HepG2 (cell line): ENCODE data around the gene KLHL17. TPM values are rescaled to one million over a fixed set of nuclear protein-coding genes. Genes with fewer than 3 reads are reported as not detected.
A peak's percentile ranks its signal among the peaks of the same experiment; 100 is the strongest.

Experiments
- AGO1 ChIP-seq: fragments of 200-400 bp; formaldehyde crosslinking; IDR thresholded peaks from 2 replicates; pipeline ENCODE4 v1.6.1; 2017; ENCODE audit warnings: mild to moderate bottlenecking, low read depth, low read length, moderate library complexity; ENCODE audit not compliant: poor library complexity, severe bottlenecking
- HNRNPL ChIP-seq: fragments of 200-400 bp; formaldehyde crosslinking; IDR thresholded peaks from 2 replicates; pipeline ENCODE4 v1.6.1; 2017; ENCODE audit warnings: mild to moderate bottlenecking, low read depth, low read length
- HOXA9 ChIP-seq: sonication (generic); formaldehyde crosslinking; IDR thresholded peaks from 2 replicates; pipeline ENCODE4 v1.8.1; 2022; ENCODE audit warnings: missing genetic modification reagents, mild to moderate bottlenecking, moderate library complexity, borderline replicate concordance
- KAT7 ChIP-seq: IDR thresholded peaks from 2 replicates; pipeline ENCODE4 v1.6.1; 2018; ENCODE audit warnings: borderline replicate concordance, missing compliant biosample characterization
- KDM5A ChIP-seq: fragments of 200-600 bp; sonication (generic); IDR thresholded peaks from 2 replicates; pipeline ENCODE4 v1.7.0; 2018; ENCODE audit warnings: antibody characterized with exemption, mild to moderate bottlenecking, low read length, borderline replicate concordance
- MYNN ChIP-seq: sonication (generic); formaldehyde crosslinking; IDR thresholded peaks from 2 replicates; pipeline ENCODE4 v1.4.0; 2020; ENCODE audit warnings: mild to moderate bottlenecking, low read depth, missing genetic modification reagents
- NFATC3 ChIP-seq: sonication (generic); formaldehyde crosslinking; IDR thresholded peaks from 2 replicates; pipeline ENCODE4 v1.5.1; 2020; ENCODE audit warnings: mild to moderate bottlenecking, missing genetic modification reagents
- PCBP1 ChIP-seq: fragments of 200-400 bp; formaldehyde crosslinking; IDR thresholded peaks from 2 replicates; pipeline ENCODE4 v1.6.1; 2017; ENCODE audit warnings: mild to moderate bottlenecking, low read depth, low read length, borderline replicate concordance
- POLR2A ChIP-seq, 2 experiments: IDR thresholded peaks; 2 replicates each; pipeline ENCODE4 v1.6.1; 2011; ENCODE audit warnings: low read depth in 2 of 2, low read length in 2 of 2, mild to moderate bottlenecking in 1 of 2, moderate library complexity in 1 of 2; ENCODE audit not compliant: insufficient read depth in 1 of 2
- RERE ChIP-seq: IDR thresholded peaks from 2 replicates; pipeline ENCODE4 v1.6.1; 2016; ENCODE audit warnings: low read depth, missing genetic modification reagents, missing compliant biosample characterization
- SAFB2 ChIP-seq: sonication (generic); formaldehyde crosslinking; IDR thresholded peaks from 2 replicates; pipeline ENCODE4 v1.5.1; 2020; ENCODE audit warnings: missing genetic modification reagents, low read depth, mild to moderate bottlenecking, borderline replicate concordance
- TMF1 ChIP-seq: sonication (generic); formaldehyde crosslinking; IDR thresholded peaks from 2 replicates; pipeline ENCODE4 v1.8.1; 2022; ENCODE audit warnings: low read depth, missing genetic modification reagents
- ZFP36L2 ChIP-seq: sonication (generic); formaldehyde crosslinking; IDR thresholded peaks from 2 replicates; pipeline ENCODE4 v1.4.0; 2020; ENCODE audit warnings: missing genetic modification reagents
- ZNF280D ChIP-seq: sonication (generic); formaldehyde crosslinking; IDR thresholded peaks from 2 replicates; pipeline ENCODE4 v1.5.1; 2020; ENCODE audit warnings: mild to moderate bottlenecking, missing genetic modification reagents
- ZNF30 ChIP-seq: sonication (generic); formaldehyde crosslinking; IDR thresholded peaks from 2 replicates; pipeline ENCODE4 v1.5.0; 2020; ENCODE audit warnings: mild to moderate bottlenecking, missing genetic modification reagents
- ZNF333 ChIP-seq: sonication (generic); formaldehyde crosslinking; IDR thresholded peaks from 2 replicates; pipeline ENCODE4 v1.4.0; 2020; ENCODE audit warnings: mild to moderate bottlenecking, missing genetic modification reagents, borderline replicate concordance
- ZNF709 ChIP-seq: sonication (generic); formaldehyde crosslinking; IDR thresholded peaks from 2 replicates; pipeline ENCODE4 v1.5.0; 2020; ENCODE audit warnings: mild to moderate bottlenecking, missing genetic modification reagents
- ZNF780A ChIP-seq: sonication (generic); formaldehyde crosslinking; IDR thresholded peaks from 2 replicates; pipeline ENCODE4 v1.8.0; 2022; ENCODE audit warnings: mild to moderate bottlenecking, missing genetic modification reagents, moderate library complexity
- polyA plus RNA-seq, 8 experiments: library from polyadenylated mRNA; depleted of rRNA in 3 of 8; stranded (reverse) in 7 of 8; unstranded in 1 of 8; fragments of >200 nt; fragmentation: Illumina TruSeq in 4 of 8; extraction: Trizol in 4 of 8; gene quantifications; 2 replicates each; pipeline versions ENCODE4 v1.2.1 to v1.2.3, GENCODE V29; 2011 to 2016; ENCODE audit warnings: low read depth in 4 of 8, missing spikeins in 1 of 8, mixed read lengths in 1 of 8; ENCODE audit not compliant: insufficient read depth in 1 of 8
- total RNA-seq, 5 experiments: library from RNA; depleted of rRNA; stranded (reverse); fragments of >200 nt; fragmentation: Illumina TruSeq; extraction: Trizol; gene quantifications; 2 replicates each; pipeline ENCODE4 v1.2.3, GENCODE V29; 2016; ENCODE audit warnings: low read depth in 1 of 5

KLHL17 gene
- total and polyA plus RNA-seq, 2 of the 13 experiments (the other 11 are each of a cell fraction or from before 2014, with no cell fraction given): 9.3 to 24.7 TPM

- no peak for TF ChIP-seq ZFP36L2 (CRISPR knock-in tag)
- 0 out of 2 replicates have a peak, but pooled peaks have one; percentile 23 for TF ChIP-seq NFATC3
- peak; percentile 59; the same call in 1 of the 2 replicates for TF ChIP-seq PCBP1
- peak; percentile 44; the same call in 1 of the 2 replicates for TF ChIP-seq RERE (CRISPR knock-in tag)
- 0 out of 2 replicates have a peak, but pooled peaks have one; percentile 9 for TF ChIP-seq ZNF280D
- TF ChIP-seq SAFB2 (CRISPR knock-in tag): peak; percentile 41; the same call in 1 of the 2 replicates
- TF ChIP-seq ZNF30 (CRISPR knock-in tag): peak; percentile 11; the same call in 1 of the 2 replicates
- TF ChIP-seq ZNF333: 0 out of 2 replicates have a peak, but pooled peaks have one; percentile 5
- peak; percentile 36; the same call in 1 of the 2 replicates for TF ChIP-seq TMF1 (CRISPR knock-in tag)
- TF ChIP-seq KDM5A: peak; percentile 27; the same call in 1 of the 2 replicates
- peak in 1 of 2 experiments; percentile 33; a peak in 1 of 4 replicates for TF ChIP-seq POLR2A (IDR thresholded peaks at IDR 0.05; ENCODE audit: insufficient read depth in 1 of 2, low read depth in 2 of 2, low read length in 2 of 2)
- TF ChIP-seq AGO1: peak; percentile 93
- TF ChIP-seq HNRNPL: 0 out of 2 replicates have a peak, but pooled peaks have one; percentile 24
- 0 out of 2 replicates have a peak, but pooled peaks have one; percentile 4 for TF ChIP-seq HOXA9 (CRISPR knock-in tag)
- TF ChIP-seq KAT7 (CRISPR knock-in tag): no peak
- 0 out of 2 replicates have a peak, but pooled peaks have one; percentile 4 for TF ChIP-seq ZNF780A (CRISPR knock-in tag)
- TF ChIP-seq MYNN: no peak
- 0 out of 2 replicates have a peak, but pooled peaks have one; percentile 50 for TF ChIP-seq ZNF709 (CRISPR knock-in tag)
These were observed 40.8 kb downstream of the KLHL17 start (continued) for GRCh38 chr1:1001057-1001783.
